Astrocyte of the hippocampus (primary cell): ENCODE measurements around the gene DNM3.

Source experiments
- DNase-seq: peaks from one replicate; pipeline ENCODE4 v3.0.0; 2011; ENCODE audit warnings: low read depth, low spot score

The DNM3 gene

GRCh38 chr1:172325531-172325930, 484.2 kb downstream of the DNM3 start:
- DNase-seq = peak; percentile 72

GRCh38 chr1:172326136-172326535, 484.8 kb downstream of the DNM3 start:
- peak; percentile 39 for DNase-seq

GRCh38 chr1:172328266-172328665, 487.0 kb downstream of the DNM3 start:
- no peak for DNase-seq

GRCh38 chr1:172332230-172332629, 490.9 kb downstream of the DNM3 start:
- DNase-seq = no peak

GRCh38 chr1:172335377-172335776, 494.1 kb downstream of the DNM3 start:
- no peak for DNase-seq

GRCh38 chr1:172338295-172338735, 497.0 kb downstream of the DNM3 start:
- no peak for DNase-seq

- DNase-seq = no peak
Measured at GRCh38 chr1:172339842-172340241, 498.5 kb downstream of the DNM3 start.

GRCh38 chr1:172340520-172340919, 499.2 kb downstream of the DNM3 start:
- no peak for DNase-seq

- no peak for DNase-seq
Measured at GRCh38 chr1:172341697-172342096, 500.4 kb downstream of the DNM3 start.

GRCh38 chr1:172342584-172343239, 501.4 kb downstream of the DNM3 start:
- no peak for DNase-seq

- DNase-seq = peak; percentile 85
Measured at GRCh38 chr1:172343240-172344160, 502.2 kb downstream of the DNM3 start.

GRCh38 chr1:172344444-172344843, 503.1 kb downstream of the DNM3 start:
- peak; percentile 51 for DNase-seq

- DNase-seq = no peak
Measured at GRCh38 chr1:172345077-172345476, 503.8 kb downstream of the DNM3 start.

- no peak for DNase-seq
Measured at GRCh38 chr1:172347416-172347815, 506.1 kb downstream of the DNM3 start.

- DNase-seq = no peak
Measured at GRCh38 chr1:172350856-172351255, 509.6 kb downstream of the DNM3 start.

- DNase-seq = peak; percentile 31
Measured at GRCh38 chr1:172351346-172351745, 510.0 kb downstream of the DNM3 start.

- DNase-seq = peak; percentile 41
Measured at GRCh38 chr1:172351754-172352161, 510.5 kb downstream of the DNM3 start.

- DNase-seq = peak; percentile 58
Measured at GRCh38 chr1:172352435-172352834, 511.1 kb downstream of the DNM3 start.

- DNase-seq = no peak
Measured at GRCh38 chr1:172354291-172355274, 513.3 kb downstream of the DNM3 start.

GRCh38 chr1:172356620-172357019, 515.3 kb downstream of the DNM3 start:
- DNase-seq = peak; percentile 37

GRCh38 chr1:172357753-172358385, 516.6 kb downstream of the DNM3 start:
- DNase-seq = no peak
